HG03103 (cell line): ENCODE data around the gene NDST1.
"Not testable (repeated sequence)": the region's sequence is repeated elsewhere in the genome, so short reads cannot be mapped to it uniquely, and the experiment has no call there.

ENCODE experiments used
- ATAC-seq: cut with Tn5 transposase; IDR thresholded peaks from one replicate; pipeline ENCODE4 v1.9.1; 2021; ENCODE audit warnings: low read depth; ENCODE audit not compliant: unreplicated experiment

The NDST1 gene

DNA sequence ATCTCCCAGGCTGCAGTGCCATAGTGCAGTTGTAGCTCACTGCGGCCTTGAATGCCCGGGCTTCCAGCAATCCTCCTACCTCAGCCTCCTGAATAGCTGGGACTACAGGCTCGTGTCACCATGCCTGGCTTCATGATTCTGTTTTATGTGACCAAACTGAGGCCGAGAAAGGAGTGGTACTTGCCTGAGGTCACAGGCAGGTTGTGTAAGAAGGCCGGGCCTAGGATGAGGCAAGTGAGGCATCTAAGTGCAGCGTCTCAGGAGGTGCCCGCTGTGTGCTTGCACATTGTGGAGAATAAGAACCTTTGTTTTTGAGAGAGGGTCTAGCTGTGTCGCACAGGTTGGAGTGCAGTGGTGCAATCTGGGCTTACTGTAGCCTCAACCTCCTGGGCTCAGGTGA is 2.1 kb upstream of the NDST1 start:
- ATAC-seq = no peak

DNA sequence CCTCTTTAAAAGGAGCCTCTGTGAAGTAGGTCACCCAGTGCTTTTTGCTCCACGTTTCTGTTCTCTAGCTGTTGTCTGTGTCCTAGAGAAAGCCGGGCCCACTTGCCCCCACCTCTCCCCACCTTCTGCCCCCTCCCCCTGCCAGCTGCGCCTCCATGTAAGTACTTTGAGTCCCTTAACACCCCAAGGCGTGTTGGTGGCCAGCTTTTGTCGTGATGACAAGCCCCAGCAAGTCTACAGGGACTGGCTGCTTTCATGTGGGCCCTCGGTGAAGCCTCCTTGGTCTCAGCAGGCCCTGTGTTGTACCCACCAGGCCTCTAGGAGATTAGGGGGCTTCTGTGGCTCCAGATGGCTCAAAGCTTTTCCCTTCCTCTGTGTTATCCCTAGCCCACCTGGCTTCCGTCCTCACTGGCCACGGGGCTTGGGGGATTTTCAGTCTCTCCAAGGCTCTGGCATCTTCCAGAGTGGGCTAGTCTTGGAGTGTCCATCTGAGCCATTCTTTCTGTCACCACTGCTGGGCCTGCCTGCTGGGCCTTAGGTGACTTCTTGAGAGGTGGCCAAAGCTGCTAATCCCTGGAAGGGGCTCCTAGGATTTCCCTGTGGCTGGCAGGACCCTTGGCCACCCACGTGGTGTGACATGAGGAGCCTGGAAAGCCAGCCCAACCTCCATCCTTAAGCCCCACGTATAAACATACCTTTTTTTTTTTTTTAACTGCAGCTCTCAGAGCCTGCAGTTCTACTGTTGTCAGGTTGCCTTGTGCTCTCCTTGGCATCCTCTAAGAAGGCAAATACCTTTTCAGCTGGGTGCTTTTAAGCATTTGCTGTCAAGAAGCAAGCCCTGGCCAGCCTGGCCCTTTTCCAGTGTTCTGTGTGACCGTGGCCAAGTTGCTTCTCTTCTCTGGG is 1.1 kb upstream of the NDST1 start:
- no peak for ATAC-seq

DNA sequence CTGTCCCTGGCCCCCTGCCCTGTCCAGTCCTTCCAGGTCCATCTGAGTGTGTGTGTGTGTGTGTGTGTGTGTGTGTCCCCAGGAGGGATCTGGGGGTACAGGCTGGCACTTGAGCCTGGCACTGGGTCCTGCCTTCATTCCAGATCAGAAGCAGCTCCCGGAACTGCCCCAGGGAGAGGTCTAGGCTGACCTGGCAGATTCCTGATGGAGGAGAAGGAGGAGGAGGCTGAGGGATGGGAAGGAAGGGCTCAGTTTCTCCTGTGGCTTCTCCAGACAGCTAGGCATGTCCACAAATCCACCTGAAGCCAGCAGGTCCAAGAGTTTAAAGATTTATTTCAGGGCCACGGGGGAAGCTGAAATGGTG is 328 bp downstream of the NDST1 start:
- no peak for ATAC-seq

DNA sequence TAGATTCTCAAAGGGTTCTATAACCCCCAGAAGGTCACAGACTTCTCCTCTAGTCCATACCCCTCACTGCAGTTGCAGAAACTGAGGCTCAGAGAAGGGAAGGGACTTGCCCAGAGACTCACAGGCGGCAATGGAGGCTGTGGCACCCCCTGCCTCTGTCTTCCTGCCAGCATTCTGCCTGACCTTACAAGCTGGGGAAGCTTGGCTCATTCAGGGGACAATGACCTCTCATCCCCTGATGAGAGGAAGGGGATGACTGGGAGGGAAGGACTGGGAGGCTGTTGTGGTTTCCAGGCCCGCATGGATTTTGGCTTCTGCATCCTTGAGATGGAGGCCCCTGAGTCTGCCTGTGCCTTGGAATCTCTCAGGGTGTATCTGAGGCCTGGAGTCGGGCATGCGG is 897 bp downstream of the NDST1 start:
- no peak for ATAC-seq

DNA sequence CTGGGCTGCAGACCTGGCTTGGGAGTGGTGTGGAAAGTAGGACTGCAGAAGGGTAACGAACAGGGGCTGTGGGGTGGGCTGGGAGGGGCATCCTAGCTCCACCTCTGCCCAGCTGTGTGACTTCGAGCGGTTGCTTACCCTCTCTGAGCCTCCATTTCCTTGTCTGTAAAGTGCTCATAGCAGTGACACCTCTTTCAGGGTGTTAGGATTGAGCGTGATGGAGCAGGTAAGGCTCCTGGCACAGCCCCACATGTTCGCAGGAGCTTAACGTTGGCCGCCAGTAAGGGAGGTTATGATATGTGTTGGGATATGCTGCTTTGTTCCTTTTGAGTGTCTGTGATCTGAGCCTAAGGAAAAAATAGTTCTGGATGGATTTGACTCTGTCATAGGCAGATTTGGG is 2.1 kb downstream of the NDST1 start:
- ATAC-seq = no peak

DNA sequence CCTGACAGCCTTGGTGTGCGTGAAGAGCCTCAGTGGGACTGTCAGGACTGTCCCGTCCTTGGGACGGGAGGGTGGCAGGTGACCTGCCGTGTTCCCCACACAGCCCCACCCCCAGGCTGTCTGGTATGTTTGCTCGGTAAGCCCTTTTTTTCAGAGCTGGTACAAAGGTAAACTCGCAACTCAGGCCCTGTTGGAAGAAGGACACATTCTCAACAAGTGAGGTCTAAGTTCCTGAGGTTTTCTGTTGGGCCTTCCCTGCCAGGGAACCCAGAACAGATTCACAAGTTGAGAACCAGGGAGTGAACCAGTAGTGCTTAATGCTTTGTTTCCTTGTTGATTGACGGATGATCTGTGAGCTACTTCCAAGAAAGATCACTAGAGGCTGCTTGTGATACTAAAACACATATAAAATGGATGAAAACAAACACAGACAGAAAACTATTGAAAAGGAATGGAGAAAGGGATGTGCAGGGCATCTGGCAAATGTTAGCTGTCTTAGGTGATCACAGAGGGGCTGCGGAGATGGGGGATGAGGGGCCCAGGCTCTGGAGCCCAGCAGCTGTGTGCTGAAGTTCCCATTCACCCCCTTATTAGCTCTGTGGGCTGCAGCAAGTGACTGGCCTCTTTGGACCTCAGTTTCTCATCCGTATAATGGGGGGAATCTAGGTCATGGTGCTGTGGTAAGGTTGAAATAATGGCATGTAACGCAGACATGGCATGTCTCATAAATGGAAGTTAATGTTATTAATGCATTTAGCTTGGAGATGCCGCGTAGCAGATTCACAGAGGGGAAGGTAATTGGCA is 2.7 kb downstream of the NDST1 start:
- no peak for ATAC-seq

DNA sequence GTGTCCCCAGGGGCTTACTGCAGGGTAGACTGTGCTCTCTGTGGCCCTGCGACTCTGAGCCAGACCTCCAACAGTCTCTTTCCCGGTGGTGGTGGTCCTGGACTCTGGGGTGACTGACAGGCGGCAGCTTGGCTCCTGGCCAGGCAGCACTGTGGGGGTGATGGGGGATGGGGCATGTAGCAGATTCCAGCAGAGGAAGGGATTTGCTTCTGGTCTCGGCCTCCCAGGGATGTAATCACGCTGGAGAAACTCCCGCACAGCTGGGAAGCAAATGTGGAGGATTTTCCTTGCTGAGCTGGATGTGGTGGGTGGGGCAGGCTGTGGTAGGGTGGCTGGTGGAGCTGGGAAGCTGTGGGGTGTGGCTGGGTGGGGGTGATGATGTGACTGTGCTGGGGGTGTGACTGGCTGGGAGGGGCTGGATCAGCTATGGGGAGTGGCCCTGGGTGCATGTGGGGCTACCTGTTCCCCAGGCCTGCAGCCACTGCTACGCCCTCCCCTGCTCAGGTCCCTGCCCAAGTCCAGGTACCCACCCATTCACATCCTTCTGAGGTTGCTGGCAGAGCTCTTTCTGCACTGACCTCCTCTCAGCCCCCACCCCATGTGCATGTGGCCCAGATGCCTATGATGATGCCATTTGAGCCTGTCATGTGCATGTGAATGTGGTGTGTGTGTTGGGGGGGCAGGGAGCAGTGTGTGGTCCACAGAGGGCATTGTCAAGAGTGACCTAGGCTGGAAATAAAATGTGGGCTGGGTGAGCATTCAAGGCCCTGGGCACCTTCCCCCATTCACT is 3.8 kb downstream of the NDST1 start:
- ATAC-seq = no peak

DNA sequence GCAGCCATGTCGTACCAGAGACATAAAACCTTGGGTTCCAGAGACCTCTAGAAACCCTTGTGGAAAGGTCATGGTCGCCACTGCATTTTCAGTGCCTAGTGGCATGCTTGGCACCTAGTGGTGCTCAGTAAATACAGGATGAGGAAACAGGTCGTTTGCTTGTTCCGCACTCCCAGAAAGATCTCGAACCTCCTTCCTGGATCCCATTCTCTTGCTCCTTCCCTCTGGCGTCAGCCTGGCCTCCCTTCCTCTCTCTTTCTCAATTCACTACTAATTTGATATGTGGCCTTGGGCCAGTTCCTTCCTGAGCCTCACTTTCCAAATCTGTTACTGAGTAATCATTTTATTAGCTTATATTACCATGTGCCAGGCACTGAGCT is 4.4 kb downstream of the NDST1 start:
- ATAC-seq = no peak

DNA sequence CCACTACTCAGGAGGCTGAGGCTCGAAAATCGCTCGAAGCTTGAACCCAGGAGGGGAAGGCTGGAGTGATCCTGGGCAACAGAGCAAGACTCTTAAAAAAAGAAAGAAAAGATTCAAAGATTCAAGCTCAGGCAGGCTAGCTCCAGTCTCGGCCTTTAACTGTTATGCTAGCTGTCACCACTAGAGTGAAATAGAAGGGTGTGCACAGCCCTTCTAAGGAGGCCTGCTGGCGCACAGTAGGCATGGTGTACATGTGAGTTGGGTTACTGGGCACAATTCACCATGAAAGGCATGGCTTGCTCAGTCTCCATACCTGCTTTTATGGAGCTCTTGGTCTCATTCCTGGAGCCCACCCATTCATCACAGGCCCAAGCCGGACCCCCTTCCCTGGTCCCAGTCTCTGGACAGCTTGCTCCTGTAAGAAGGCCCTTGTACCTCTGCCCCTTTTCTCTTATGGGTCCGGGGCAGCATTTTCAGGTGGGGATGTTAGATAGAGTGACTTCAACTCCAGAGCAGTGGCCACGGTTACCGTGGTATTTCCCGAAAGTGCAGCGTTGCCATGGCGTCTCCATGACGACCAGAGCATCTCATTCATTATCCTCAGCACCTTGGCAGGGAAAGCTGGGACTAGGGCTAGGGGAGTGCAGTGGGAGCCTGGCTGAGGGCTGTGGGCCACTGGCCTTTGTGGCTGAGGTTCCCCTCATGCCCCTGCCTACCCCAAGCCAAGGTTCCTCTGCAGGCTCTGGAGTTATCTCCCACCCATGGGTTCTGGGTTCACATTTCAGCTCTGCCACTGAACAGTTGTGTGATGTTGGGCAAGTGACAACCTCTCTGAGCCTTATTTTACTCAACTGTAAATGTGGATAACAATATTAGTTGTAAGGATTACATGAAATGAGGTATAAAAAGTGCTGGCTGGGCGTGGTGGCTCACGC is 5.7 kb downstream of the NDST1 start:
- no peak for ATAC-seq

DNA sequence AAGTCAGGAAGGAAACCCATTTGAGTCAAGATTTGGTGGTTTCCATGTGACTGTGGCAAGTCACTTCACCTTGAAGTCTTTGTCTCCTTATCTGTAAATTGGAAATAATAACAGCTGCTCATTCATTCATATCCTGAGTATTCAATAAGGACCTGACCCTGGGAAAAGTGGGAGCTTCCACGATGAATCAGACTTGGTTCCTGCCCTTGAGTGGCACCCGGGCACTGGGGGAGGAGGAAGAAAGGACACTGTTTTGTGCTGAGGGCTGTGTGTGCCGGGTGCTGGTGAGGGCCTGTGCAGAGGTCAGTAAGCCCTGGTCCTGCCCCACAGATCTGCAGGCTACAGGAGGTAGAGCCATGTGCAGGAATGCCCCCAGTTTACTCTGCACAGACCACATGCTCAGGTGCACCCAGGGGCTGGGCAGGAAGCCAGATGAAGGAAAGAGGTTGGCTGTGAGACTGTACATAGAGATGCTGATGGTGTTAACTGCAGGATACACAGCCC is 6.8 kb downstream of the NDST1 start:
- no peak for ATAC-seq

DNA sequence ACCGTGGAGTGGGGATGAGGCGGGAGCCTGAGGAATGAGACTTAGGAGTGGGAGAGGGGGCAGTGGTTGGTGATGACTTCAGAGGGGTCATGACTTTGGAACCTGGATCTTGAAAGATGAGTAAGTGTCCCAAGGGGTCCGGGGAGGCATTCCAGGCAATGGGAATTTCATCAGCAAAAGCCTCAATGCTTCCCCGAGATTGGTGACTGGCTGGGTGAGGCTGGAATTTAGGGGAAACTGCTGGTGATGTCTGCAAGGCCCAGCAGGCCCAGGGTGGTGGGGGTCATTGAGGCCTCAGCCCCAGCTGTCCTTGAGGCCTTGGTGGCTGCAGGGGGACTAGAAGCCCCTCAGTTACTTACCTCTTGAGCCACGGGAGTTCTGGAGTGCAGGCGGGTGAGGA is 7.5 kb downstream of the NDST1 start:
- no peak for ATAC-seq

DNA sequence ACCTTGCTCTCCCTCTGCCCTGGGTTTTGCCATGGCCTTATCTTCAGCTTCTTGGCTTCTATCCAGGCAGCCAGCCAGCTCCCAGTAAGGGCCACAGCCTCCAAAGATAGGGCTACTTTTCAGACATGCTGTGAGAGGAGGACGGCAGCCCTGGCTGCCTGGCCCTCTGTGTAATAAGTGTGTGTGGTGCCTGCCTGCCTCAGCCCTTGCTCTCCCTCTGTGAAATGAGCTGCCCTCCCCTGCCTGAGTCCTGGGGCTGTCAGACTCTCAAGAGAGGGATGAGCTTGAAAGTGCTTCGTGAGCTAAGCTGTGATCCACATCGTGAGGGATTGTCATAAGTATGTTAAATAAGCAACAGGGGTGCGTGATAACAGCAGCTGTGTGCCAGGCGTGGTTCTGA is 8.1 kb downstream of the NDST1 start:
- no peak for ATAC-seq

DNA sequence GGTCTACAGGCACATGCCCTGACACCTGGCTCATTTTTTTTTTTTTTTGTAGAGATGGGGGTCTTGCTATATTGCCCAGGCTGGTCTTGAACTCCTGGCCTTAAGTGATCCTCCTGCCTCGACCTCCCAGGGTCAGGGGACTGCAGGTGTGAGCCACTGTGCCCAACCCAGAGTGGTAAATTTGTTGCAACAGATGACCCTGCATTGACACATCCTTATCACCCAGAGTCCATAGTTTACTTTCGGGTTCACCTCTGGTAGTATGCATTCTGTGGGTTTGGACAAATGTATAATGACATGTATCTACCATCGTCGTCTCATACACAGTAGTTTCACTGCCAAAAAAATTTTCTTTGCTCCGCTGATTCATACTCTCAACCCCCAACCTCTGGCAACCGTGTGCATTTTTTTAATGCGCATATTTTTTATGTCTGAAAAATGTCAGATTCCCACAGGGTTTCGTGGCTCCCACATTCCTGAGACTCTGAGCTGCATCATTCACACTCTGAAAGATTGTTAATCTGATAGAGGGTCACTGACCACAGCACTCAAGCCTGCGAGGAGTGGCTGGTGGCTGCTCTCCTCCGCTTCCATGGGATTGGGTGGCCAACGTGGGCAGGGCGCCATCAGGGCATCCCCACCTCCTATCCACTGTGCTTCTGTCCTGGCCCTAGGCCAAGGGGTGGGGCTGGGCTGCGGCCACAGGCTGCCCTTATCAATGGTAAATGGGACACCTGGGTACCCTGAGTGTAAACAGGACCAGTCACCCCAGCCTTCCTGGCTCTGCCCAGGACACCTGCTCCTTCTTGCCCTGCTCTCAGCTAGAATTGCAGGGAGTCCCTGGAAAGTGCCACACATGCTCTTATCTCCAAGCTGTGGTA is 9.6 kb downstream of the NDST1 start:
- no peak for ATAC-seq

DNA sequence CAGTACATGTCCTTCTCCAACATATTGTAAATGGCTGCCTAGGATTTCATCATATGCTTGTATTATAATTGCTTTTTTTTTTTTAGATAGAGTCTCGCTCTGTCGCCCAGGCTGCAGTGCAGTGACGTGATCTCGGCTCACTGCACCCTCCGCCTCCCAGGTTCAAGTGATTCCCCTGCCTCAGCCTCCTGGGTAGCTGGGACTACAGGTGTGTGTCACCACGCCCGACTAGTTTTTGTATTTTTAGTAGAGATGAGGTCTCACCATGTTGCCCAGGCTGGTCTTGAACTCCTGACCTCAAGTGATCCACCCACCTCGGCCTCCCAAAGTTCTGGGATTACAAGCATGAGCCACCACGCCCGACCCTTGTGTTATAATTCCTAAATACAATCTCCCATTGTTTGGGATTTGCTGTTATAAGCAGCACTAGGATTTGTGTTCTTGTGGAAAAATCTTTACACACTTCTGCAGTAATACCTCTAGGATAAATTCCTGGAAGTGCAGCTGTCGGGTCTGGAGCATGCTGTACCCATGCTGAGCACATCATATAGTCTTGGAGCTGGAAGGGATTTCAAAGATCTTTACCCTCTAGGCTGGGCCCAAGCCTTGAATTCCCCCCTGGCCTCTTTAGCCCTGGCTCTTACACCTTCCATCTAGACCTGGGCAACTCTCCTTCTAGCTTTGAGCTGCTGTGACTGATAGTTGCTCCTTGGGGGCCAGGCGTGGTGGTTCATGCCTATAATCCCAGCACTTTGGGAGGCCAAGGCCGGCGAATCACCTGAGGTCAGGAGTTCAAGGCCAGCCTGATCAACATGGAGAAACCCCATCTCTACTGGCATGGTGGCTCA is 11.0 kb downstream of the NDST1 start:
- ATAC-seq = not testable (repeated sequence)

DNA sequence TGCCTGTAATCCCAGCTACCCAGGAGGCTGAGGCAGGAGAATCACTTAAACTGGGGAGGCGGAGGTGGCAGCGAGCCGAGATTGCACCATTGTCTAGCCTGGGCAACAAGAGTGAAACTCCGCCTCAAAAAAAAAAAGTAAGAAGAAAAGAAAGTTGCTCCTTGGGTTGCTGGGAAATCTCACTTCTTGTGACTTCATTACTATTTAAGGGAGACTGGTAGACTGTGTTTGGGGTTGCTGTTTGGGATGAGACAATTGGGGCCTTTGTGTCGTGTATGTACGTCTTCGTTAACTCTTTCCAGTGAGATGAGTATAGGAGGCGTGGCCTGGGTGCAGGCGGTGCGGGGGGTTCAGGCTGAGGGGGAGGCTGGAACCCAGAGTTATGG is 11.6 kb downstream of the NDST1 start:
- ATAC-seq = no peak

DNA sequence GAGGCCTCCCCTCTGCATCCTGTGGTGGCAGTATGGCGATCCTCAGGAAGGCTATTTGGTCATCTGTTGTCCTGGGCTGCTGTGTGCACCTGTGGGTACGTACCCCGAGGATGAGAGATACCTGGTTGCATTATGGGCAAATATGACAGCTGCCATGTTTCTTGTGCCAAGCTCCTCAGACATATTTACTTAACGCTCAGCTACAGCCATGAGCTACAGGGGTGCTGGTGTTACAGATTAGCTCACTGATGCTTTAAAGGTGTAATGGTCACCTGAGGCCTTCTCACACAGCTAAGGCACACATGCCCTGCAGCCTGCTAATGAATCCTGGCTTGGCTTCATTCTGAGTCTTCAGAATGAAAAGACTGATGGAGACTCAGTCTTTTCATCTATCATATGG is 12.0 kb downstream of the NDST1 start:
- ATAC-seq = no peak

DNA sequence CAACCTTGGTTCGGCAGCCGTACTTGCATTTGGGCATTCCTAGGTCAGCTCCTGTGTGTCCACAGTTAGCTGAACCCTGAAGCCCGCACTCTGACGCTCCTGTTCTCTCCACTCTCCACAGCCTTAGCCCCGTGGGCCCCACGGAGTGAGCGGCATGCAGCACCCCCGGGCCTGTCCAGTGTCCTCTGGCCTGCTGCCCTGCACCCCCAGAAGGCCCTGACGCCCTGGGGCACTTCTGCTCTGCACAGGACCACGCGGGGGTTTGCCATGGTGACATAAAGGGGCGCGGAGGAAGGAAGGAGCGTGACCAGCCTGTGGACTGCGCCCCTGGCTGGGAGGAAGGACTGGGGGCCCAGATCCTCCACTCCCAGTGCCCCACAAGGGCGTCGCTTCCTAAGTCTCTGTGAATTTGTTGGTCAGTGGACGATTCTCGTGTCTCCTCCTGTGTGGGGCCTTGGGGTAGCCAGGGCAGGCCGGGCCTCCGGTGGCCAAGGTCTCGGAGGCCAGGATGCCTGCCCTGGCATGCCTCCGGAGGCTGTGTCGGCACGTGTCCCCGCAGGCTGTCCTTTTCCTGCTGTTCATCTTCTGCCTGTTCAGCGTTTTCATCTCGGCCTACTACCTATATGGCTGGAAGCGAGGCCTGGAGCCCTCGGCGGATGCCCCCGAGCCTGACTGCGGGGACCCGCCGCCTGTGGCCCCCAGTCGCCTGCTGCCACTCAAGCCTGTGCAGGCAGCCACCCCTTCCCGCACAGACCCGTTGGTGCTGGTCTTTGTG is 13.0 kb downstream of the NDST1 start:
- no peak for ATAC-seq

DNA sequence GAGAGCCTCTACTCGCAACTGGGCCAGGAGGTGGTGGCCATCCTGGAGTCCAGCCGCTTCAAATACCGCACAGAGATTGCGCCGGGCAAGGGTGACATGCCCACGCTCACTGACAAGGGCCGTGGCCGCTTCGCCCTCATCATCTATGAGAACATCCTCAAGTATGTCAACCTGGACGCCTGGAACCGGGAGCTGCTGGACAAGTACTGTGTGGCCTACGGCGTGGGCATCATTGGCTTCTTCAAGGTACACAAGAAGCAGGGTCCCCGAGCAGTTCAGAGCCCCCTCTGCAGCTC is 13.5 kb downstream of the NDST1 start:
- ATAC-seq = no peak
